Ovary (tissue), 3 donors: ENCODE measurements around the gene GTF3C1.

Source experiments
- POLR2A ChIP-seq: fragments of 450-650 bp; IDR thresholded peaks from one replicate; pipeline ENCODE4 v1.6.1; 2017; ENCODE audit warnings: antibody characterized with exemption, mild to moderate bottlenecking, moderate library complexity
- TF ChIP-seq, protein P1 (sequence below), 3 donors: fragments of 450-650 bp in 2 of 3; fragments of 200-600 bp in 1 of 3; IDR thresholded peaks; one replicate each; pipeline versions ENCODE4 v1.5.1 to v1.8.0; 2016 to 2022; ENCODE audit warnings: antibody characterized with exemption in 3 of 3, mild to moderate bottlenecking in 1 of 3
- donor health status: DM: no; HTN: no; CAD: no.

DNA sequence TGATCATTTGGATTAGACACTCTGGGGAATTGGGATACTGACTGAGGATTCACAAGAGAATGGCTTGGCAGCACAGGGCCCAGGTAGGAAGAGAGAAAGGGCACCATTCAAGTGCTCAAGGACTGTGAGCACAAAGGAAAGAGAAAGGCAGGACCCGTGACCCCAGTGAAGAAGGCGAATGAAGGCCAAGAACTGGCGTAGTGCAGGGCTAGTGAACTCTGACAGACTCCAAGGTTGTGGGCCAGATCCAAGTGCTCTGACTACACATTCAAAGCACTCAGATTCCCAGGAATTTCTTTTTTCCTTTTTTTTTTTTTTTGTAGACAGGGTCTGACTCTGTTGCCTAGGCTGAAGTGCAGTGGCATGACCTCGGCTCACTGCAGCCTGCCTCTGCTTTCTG, 5.0 kb downstream of the GTF3C1 start:
- TF ChIP-seq, protein P1, sequence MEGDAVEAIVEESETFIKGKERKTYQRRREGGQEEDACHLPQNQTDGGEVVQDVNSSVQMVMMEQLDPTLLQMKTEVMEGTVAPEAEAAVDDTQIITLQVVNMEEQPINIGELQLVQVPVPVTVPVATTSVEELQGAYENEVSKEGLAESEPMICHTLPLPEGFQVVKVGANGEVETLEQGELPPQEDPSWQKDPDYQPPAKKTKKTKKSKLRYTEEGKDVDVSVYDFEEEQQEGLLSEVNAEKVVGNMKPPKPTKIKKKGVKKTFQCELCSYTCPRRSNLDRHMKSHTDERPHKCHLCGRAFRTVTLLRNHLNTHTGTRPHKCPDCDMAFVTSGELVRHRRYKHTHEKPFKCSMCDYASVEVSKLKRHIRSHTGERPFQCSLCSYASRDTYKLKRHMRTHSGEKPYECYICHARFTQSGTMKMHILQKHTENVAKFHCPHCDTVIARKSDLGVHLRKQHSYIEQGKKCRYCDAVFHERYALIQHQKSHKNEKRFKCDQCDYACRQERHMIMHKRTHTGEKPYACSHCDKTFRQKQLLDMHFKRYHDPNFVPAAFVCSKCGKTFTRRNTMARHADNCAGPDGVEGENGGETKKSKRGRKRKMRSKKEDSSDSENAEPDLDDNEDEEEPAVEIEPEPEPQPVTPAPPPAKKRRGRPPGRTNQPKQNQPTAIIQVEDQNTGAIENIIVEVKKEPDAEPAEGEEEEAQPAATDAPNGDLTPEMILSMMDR (IDR thresholded peaks at IDR 0.05), result no peak
- TF ChIP-seq POLR2A, result no peak
